HFF-Myc (cell line): Measurements from ENCODE around the gene ZNF497.
"Not testable (repeated sequence)": the region's sequence is repeated elsewhere in the genome, so short reads cannot be mapped to it uniquely, and the experiment has no call there.

ENCODE experiments used
- DNase-seq: peaks from one replicate; pipeline ENCODE4 v3.0.0-alpha.2; 2011; ENCODE audit warnings: low read depth; ENCODE audit errors: extremely low read depth
- H3K4me3 ChIP-seq: replicated peaks from 2 replicates; pipeline ENCODE4 v1.5.1; 2011; ENCODE audit warnings: low read depth, mild to moderate bottlenecking, control low read depth, low read length
- TF ChIP-seq, protein P1 (sequence below): IDR thresholded peaks from 2 replicates; pipeline ENCODE4 v1.5.1; 2012; ENCODE audit warnings: mild to moderate bottlenecking, low read depth, low read length, control low read depth; ENCODE audit errors: missing control alignments

The ZNF497 gene

DNA sequence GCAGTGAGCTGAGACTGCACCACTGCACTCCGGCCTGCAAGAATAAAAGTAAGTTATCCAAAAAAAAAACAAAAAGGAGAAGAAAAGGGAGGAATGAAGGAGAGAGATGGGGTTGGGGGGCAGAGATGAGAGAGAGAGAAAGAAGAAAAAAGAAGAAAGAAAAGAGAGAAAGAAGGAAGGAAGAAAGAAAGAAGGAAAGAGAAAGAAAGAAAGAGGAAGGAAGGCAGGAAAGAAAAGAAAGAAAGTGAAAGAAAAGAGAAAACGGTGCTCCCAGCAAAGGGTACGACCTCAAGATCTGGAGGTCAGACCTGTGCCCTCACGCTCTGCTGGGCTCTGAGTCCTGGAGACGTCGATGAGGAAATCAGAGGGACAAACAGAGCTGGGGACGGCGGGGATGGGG is 13.0 kb downstream of the ZNF497 start:
- no peak overlapping the region for H3K4me3 ChIP-seq
- DNase-seq = no peak
- TF ChIP-seq, protein P1, sequence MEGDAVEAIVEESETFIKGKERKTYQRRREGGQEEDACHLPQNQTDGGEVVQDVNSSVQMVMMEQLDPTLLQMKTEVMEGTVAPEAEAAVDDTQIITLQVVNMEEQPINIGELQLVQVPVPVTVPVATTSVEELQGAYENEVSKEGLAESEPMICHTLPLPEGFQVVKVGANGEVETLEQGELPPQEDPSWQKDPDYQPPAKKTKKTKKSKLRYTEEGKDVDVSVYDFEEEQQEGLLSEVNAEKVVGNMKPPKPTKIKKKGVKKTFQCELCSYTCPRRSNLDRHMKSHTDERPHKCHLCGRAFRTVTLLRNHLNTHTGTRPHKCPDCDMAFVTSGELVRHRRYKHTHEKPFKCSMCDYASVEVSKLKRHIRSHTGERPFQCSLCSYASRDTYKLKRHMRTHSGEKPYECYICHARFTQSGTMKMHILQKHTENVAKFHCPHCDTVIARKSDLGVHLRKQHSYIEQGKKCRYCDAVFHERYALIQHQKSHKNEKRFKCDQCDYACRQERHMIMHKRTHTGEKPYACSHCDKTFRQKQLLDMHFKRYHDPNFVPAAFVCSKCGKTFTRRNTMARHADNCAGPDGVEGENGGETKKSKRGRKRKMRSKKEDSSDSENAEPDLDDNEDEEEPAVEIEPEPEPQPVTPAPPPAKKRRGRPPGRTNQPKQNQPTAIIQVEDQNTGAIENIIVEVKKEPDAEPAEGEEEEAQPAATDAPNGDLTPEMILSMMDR = no peak

DNA sequence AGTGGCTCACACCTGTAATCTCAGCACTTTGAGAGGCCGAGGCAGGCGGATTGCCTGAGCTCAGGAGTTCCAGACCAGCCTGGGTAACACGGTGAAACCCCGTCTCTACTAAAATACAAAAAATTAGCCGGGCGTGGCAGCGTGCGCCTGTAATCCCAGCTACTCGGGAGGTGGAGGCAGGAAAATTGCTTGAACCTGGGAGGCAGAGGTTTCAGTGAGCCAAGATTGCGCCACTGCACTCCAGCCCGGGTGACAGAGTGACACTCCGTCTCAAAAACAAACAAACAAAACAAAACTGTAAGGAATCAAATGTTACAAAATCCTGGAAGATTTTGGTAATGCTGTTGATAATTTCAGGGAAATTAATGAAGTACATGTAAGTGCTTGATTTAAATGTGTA is 14.5 kb downstream of the ZNF497 start:
- peak overlapping the region; percentile 61 for H3K4me3 ChIP-seq
- DNase-seq = not testable (repeated sequence)

DNA sequence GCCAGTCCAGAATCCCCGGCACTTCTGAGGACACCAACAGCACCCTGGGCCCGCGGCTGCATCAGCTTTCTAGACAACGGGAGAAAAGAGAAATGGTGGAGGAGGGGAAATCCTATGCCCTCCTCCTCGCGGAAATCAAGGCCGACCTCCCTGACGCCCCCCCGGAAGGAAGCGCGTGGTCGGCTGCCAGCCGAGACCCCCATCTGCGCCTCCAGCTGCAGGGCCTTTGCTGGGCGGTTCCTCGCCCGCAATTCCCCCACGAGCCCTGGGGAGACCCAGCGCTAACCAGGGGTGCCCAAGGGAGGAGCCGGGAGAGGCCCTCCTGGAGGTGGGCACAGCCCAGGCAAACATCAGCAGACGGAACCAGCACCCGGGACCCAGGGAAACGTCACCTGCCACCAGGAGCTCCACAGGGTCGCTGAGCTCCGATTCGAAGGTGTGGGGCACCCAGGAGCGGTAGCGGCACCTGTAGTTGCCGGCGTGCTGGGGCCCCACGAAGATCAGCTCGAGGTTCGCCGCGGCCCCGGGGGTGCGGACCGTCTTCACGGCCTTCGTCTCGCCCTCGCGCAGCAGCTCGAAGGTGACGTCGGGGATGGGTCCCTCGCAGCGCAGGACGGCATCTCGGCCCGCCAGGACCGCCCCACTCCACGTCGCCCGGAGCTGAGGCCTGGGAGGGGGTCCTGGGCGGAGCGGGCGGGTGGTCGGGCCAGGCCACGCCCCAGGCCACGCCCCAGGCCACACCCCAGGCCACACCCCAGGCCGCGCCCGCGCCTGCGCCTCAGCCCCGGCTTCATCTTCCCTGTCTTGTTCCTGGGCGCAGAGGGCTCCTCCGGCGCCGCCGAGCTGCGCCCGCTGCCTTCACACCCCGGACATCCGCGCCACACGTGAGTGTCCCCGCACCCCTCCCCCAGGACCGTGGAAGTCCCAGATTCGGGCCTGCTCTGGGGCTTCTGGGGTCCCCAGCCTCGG is 15.3 kb downstream of the ZNF497 start:
- TF ChIP-seq, protein P1 = no peak
- peak overlapping the region; percentile 61 for H3K4me3 ChIP-seq
- DNase-seq = no peak

DNA sequence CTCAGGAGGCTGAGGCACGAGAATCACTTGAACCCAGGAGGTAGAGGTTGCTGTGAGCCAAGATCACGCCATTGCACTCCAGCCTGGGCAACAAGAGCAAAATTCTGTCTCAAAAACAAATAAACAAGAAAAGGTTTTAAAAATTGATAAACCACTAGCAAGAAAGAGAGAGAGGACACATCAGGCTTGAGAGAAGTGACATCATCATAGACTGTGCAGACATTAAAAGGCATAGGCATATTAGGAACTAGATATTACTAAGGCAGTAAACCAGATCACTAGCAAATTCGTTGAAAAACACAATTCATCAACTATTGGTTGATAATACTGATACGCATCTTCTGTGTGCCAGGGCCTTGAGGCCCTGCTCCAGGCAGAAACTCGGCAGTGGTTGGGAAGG is 17.0 kb downstream of the ZNF497 start:
- no peak for DNase-seq
- TF ChIP-seq, protein P1 = no peak
- H3K4me3 ChIP-seq = no peak overlapping the region

DNA sequence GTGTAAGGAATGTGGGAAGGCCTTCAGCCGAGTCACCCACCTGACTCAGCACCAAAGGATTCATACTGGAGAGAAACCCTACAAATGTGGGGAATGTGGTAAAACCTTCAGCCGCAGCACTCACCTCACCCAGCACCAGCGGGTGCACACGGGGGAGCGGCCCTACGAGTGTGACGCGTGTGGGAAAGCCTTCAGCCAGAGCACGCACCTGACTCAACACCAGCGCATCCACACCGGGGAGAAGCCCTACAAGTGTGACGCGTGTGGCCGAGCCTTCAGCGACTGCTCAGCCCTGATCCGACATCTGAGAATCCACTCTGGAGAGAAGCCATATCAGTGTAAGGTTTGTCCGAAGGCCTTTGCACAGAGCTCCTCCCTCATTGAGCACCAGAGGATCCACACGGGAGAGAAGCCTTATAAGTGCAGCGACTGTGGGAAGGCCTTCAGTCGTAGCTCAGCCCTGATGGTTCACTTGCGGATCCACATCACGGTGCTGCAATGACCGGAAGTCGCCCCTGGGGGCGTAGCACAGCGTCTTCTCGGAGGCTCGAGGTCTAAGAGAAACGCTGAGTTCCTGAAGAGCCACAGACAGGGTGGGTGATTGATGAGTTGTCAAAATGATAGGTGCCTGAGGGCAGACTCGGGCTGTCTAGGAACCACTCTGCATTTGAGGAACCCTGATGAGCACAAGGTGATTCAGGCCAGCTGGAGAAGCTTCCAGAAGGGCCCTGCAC is 23.6 kb downstream of the ZNF497 start:
- H3K4me3 ChIP-seq = no peak overlapping the region
- TF ChIP-seq, protein P1 = peak; percentile 8
- no peak for DNase-seq

DNA sequence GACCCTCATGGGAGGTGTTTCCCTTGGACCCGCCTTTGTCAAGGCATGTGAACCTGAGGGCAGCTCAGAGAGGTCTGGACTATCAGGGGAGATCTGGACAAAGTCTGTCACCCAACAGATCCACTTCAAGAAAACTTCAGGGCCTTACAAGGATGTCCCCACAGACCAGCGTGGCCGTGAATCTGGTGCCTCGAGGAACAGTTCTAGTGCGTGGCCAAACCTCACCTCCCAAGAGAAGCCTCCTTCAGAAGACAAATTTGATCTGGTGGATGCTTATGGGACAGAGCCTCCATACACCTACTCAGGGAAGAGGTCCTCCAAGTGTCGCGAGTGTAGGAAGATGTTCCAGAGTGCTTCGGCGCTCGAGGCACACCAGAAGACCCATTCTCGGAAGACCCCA is 24.2 kb downstream of the ZNF497 start:
- H3K4me3 ChIP-seq = no peak overlapping the region
- DNase-seq = no peak
- TF ChIP-seq, protein P1 = no peak

DNA sequence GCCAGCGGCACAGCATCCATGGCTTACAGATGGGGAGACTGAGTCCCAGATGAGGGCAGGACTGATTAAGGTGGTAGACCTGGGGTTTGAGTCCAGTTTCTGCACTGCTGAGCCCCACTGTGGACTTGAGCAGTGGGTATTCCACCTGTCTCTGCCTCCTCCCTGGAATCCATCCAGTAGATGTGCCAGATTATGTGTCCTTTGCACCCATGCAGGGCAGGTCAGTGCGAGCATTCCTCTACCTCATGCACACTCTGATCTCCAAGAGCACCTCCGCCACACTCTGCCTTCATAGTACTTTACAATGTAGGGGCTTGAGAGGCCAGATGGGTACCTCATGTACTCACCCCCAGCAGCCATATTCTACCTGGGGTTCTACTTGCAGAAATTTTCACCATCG is 25.7 kb downstream of the ZNF497 start:
- no peak for DNase-seq
- no peak overlapping the region for H3K4me3 ChIP-seq
- TF ChIP-seq, protein P1 = no peak
